ENCODE results near the gene SLC41A3.

SLC41A3 gene

GRCh38 chr3:126119008-126119675 is 35.2 kb upstream of the SLC41A3 start:
- no peaks in the 10 kb centered on the region for H3K9me2 ChIP-seq (ENCODE audit: low read depth, low read length)

GRCh38 chr3:126118591-126118990 is 34.7 kb upstream of the SLC41A3 start:
- H3K27ac ChIP-seq (ENCODE audit: low read depth, low read length, poor library complexity, severe bottlenecking), result no peak overlapping the region
- TF ChIP-seq EZH2 (IDR thresholded peaks at IDR 0.05; ENCODE audit: borderline replicate concordance, low read length), result no peak
- no peak for TF ChIP-seq CTCF (IDR thresholded peaks at IDR 0.05; ENCODE audit: low read length)
- no peak overlapping the region for H3K4me3 ChIP-seq (ENCODE audit: low read depth, low read length, poor library complexity, severe bottlenecking)
- no peak overlapping the region for H2AFZ ChIP-seq (ENCODE audit: low read length)
- no peaks in the 10 kb centered on the region for H3K4me1 ChIP-seq (ENCODE audit: insufficient read depth, low read length, severe bottlenecking)
- no peaks in the 10 kb centered on the region for H3K9me3 ChIP-seq (ENCODE audit: low read length)
- no peaks in the 10 kb centered on the region for H3K9me2 ChIP-seq (ENCODE audit: low read depth, low read length)
- no peaks in the 10 kb centered on the region for H3K36me3 ChIP-seq (ENCODE audit: insufficient read depth, low read length)
- H3K4me2 ChIP-seq (ENCODE audit: low read length), result no peak overlapping the region
- no peaks in the 10 kb centered on the region for H3K79me2 ChIP-seq (ENCODE audit: insufficient read depth, low read length)
- no peaks in the 10 kb centered on the region for H3F3A ChIP-seq (ENCODE audit: insufficient read depth, low read length)
- H3K27me3 ChIP-seq (ENCODE audit: insufficient read depth, low read length), result no peaks in the 10 kb centered on the region
- H4K20me1 ChIP-seq (ENCODE audit: insufficient read depth, low read length), result no peaks in the 10 kb centered on the region
- H3K9ac ChIP-seq (ENCODE audit: low read length), result no peak overlapping the region

More at GRCh38 chr3:126119008-126119675, 35.2 kb upstream of the SLC41A3 start:
- H3K79me2 ChIP-seq (ENCODE audit: insufficient read depth, low read length), result no peaks in the 10 kb centered on the region
- H3F3A ChIP-seq (ENCODE audit: insufficient read depth, low read length), result no peaks in the 10 kb centered on the region
- no peak overlapping the region for H2AFZ ChIP-seq (ENCODE audit: low read length)
- TF ChIP-seq EZH2 (IDR thresholded peaks at IDR 0.05; ENCODE audit: borderline replicate concordance, low read length), result no peak
- no peak for TF ChIP-seq CTCF (IDR thresholded peaks at IDR 0.05; ENCODE audit: low read length)
- H3K27ac ChIP-seq (ENCODE audit: low read depth, low read length, poor library complexity, severe bottlenecking), result no peak overlapping the region
- no peaks in the 10 kb centered on the region for H3K9me3 ChIP-seq (ENCODE audit: low read length)
- H3K4me2 ChIP-seq (ENCODE audit: low read length), result no peak overlapping the region
- no peaks in the 10 kb centered on the region for H3K4me1 ChIP-seq (ENCODE audit: insufficient read depth, low read length, severe bottlenecking)
- no peak overlapping the region for H3K4me3 ChIP-seq (ENCODE audit: low read depth, low read length, poor library complexity, severe bottlenecking)
- no peak overlapping the region for H3K9ac ChIP-seq (ENCODE audit: low read length)
- no peaks in the 10 kb centered on the region for H3K36me3 ChIP-seq (ENCODE audit: insufficient read depth, low read length)
- no peaks in the 10 kb centered on the region for H3K27me3 ChIP-seq (ENCODE audit: insufficient read depth, low read length)
- no peaks in the 10 kb centered on the region for H4K20me1 ChIP-seq (ENCODE audit: insufficient read depth, low read length)

- TF ChIP-seq CTCF (IDR thresholded peaks at IDR 0.05; ENCODE audit: low read length), result no peak
- no peak for TF ChIP-seq EZH2 (IDR thresholded peaks at IDR 0.05; ENCODE audit: borderline replicate concordance, low read length)
- no peak overlapping the region for H3K4me3 ChIP-seq (ENCODE audit: low read depth, low read length, poor library complexity, severe bottlenecking)
Observed at GRCh38 chr3:126117786-126118185, 33.9 kb upstream of the SLC41A3 start.

More at GRCh38 chr3:126117786-126118185, 33.9 kb upstream of the SLC41A3 start:
- no peak overlapping the region for H3K27ac ChIP-seq (ENCODE audit: low read depth, low read length, poor library complexity, severe bottlenecking)
- no peak overlapping the region for H3K4me2 ChIP-seq (ENCODE audit: low read length)
- no peaks in the 10 kb centered on the region for H3K9me2 ChIP-seq (ENCODE audit: low read depth, low read length)
- H3K9ac ChIP-seq (ENCODE audit: low read length), result no peak overlapping the region
- no peaks in the 10 kb centered on the region for H3K79me2 ChIP-seq (ENCODE audit: insufficient read depth, low read length)
- no peaks in the 10 kb centered on the region for H3F3A ChIP-seq (ENCODE audit: insufficient read depth, low read length)
- no peaks in the 10 kb centered on the region for H3K36me3 ChIP-seq (ENCODE audit: insufficient read depth, low read length)
- H3K27me3 ChIP-seq (ENCODE audit: insufficient read depth, low read length), result no peaks in the 10 kb centered on the region
- H3K4me1 ChIP-seq (ENCODE audit: insufficient read depth, low read length, severe bottlenecking), result no peaks in the 10 kb centered on the region
- H4K20me1 ChIP-seq (ENCODE audit: insufficient read depth, low read length), result no peaks in the 10 kb centered on the region
- no peaks in the 10 kb centered on the region for H3K9me3 ChIP-seq (ENCODE audit: low read length)
- H2AFZ ChIP-seq (ENCODE audit: low read length), result no peak overlapping the region
